ENCODE measurements around the gene MOBP.

Gene MOBP

DNA sequence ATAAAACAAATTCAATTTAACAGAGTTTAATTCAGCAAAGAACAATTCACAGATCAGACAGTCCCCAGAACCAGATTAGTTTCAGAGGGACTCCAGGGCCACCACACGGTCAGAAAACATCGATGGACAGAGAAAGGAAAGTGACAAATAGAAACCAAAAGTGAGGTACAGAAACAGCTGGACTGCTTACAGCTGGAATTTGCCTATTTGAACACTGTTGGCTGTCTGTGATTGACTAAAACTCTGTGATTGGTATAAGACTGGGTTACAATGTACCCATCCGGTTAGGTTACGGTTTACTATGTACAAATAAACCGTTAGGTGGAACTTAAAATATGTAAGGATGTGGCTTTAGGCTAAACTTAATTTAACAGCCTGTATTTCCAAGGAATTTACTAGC lies 30.3 kb downstream of the MOBP start:
- no peak for DNase-seq (ENCODE audit: low read depth in 2 of 2)

DNA sequence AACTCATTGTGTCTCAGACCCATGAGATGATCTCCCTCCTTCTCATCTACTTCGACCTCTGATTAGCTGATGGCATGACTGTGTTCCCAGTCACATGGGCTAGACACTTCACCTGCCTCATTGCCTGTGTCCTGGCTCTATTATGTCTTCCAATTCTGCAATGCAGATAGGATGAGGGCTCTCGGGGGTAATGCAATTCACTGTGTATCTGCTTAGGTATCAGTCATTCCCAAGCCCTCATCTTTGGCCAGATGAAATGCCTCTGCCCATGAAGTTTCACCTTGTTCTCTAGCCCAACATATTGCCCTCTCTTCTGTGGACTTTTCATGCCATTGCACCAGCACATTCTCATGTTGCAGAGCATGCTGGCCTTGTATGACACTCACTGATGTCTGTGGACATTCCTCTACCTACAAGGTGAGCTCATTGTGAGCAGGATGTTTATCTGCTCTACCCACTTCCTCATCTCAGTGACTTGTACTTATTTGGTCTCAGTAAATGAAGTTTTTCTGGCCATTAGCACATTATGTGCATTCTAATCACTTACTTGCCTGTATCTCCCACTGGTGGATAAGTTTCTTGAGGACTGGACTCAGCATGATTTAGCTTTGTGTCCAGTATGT lies 32.3 kb downstream of the MOBP start:
- DNase-seq (ENCODE audit: low read depth in 2 of 2), result no peak

DNA sequence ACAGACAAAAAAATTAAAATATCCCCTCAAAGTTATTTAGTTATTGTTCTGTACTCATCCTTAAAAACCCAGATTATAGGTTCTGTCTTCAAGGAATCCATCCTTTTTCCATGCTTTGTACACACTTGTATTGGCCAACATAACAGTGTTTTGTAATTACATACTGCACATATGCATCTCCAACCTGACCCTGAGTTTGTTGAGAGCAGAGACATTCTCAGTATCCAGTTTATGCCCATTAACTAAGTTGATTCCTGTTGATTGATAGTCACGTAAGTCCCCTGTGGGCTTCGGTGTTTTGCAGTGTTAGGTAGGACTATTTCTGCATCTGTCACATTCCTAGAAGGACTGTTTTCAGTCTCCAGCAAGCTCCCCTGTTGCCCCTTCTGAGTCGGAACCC lies 33.6 kb downstream of the MOBP start:
- DNase-seq (ENCODE audit: low read depth in 2 of 2), result no peak

DNA sequence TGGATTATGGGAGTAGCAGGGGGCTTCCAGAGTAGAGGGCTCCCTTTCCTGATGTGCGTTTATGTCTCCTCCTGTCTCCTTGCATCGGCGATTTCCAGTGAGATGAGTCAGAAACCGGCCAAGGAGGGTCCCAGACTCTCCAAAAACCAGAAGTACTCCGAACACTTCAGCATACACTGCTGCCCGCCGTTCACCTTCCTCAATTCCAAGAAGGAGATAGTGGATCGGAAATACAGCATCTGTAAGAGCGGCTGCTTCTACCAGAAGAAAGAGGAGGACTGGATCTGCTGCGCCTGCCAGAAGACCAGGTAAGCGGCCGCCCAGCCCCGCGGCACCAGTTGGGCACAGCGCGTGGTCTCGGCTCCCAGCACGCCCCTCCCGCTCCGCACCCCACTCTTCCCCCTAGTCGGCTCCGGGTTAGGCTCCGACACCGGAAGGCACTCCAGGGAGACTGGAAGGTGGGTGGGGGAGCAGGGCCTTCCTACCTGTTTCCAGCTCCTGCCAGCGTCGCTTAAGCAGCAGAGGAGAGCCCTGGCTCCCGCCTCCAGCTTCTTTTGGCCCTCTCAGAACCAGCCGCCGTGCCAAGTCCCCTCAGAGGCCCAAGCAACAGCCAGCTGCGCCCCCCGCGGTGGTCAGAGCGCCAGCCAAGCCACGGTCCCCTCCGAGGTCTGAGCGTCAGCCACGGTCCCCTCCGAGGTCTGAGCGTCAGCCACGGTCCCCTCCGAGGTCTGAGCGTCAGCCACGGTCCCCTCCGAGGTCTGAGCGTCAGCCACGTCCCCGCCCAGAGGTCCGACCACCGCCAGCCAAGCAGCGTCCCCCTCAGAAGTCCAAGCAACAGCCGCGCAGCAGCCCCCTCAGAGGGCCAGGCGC lies 34.7 kb downstream of the MOBP start:
- DNase-seq (ENCODE audit: low read depth in 2 of 2), result no peak

DNA sequence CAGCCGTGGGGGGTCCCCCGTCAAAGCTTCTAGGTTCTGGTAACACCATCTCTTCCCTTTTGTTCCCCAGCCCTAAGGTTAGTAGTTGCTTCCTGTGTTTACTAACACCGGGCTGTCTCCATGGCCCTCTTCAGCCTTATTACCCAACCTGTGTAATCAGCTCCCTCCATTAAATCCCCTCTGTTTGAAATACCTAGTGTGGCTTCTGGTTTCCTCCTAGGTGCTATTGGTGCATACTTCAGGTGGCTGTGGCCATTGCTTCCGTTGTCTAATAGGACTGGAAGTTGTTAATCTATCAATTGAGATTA lies 35.3 kb downstream of the MOBP start:
- DNase-seq (ENCODE audit: low read depth in 2 of 2), result no peak

DNA sequence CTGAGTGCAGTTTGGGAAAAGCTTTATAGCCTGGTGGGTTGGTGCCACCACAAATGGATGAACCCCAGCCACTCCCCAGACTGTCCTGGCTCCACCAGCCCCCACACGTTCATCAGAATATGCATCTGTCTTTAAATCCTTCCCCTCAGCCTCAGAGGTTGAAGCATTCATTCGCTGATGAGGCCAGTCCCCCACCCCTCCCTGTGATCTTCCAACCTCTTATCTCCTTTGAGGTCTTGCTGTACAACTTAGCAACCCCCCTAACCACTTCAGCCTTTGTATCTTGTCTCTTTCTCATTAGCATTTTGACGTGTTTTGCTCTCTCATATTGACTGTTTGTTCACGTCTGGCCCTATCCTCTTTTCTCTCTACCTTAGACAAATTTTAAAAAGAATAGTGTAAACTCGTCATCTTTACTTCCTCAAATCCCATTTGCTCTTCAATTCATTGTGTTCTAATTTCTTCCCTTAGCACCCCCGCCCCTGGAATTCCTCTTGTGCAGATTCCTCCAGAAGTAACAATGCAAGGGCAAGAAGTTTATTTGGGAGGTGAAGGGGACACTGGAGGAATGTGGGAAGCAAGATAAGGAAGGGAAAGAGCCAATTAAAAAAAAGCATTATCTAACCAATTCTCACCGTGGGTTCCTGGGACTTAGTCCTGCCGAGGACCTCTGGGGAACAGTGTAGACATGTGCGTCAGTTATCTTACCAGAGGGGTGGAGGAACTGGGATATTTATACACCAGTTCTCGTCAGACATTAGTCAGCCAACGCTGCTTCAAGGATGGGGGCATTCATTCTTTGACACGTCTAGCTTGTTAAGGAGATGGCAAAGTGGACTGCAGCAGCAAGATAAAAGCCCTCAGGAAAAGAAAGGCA lies 38.6 kb downstream of the MOBP start:
- DNase-seq (ENCODE audit: low read depth in 2 of 2), result no peak

DNA sequence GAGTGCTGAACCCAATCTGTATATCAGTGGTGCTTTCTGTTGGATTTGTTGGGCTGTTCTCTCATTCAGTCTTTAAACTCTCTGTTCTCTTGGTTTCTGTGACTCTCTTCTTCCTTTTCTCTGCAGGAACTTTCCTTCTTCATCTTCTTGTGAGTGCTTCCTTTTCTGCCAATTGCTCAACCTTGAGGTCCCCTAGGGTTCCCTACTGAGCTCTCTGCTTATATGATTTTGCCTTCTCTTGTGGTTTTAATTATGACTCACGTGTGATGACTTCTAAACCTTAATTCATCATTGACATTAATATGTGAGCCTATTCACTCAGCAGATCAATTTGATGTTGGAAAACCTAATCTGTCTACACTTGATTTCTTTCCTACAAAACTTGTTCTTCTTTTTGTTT lies 39.4 kb downstream of the MOBP start:
- no peak for DNase-seq (ENCODE audit: low read depth in 2 of 2)

DNA sequence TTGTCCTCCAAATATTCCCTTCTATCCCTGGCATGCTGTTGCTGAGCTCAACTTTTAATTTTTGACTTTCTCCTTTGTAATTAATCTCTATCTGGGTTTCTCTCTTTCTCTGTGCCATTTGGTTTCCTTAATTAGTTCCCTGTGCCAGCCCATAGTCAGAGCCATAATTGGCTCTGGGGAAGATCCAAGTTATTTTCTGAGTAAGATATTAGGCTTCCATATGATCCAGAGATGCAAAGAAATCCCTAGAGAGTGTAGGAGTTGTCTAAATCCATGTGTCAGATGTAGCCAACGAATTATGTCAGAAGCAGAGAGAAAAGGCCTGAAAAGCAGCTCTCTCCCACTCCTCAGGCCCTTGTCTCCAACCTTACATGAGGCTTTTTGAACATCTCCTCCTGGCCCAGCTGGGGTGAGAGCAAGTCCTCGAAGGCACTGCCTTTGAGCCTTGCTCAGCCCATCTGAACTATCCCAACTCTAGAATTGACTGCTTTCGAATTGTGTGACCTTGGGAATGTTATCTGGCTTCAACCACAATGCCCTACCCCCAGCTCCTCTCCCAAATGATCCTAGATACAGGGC lies 46.4 kb downstream of the MOBP start:
- DNase-seq (ENCODE audit: low read depth in 2 of 2), result no peak

DNA sequence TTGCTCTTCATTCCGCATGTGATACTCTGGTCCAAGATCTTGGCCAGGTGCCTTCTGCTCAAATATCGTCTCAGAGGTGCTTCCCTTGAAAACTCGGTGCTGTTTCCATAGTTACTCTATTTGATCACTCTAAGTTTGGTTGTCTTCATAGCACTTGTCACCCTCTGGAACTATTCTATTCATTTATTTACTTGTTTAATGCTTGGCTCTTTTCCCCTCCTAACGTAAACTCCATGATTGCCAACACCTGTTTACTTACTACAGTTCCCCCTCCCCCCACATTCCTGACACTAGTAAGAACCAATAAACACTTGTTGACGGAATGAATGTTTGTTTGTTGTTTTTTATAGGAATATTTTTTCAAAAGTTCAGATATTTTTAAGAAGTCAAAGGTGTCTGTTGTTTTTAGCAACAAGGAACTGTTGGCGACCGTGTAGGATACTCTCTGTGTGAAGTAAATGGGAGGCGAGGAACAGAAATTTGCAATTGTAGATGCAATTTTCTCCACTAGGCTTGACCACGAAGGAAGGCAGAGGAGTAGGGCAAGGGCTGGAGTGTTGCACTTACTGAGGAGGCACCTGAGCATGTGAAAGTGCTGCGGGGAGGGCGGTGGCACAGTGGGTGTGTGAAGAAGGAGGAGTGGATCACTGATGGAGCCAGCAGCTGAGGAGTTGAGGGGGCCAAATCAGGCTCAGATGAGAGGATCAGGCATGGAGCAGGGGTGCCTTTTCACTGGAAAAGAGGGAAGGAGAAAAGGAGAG lies 48.4 kb downstream of the MOBP start:
- DNase-seq (ENCODE audit: low read depth in 2 of 2), result no peak

DNA sequence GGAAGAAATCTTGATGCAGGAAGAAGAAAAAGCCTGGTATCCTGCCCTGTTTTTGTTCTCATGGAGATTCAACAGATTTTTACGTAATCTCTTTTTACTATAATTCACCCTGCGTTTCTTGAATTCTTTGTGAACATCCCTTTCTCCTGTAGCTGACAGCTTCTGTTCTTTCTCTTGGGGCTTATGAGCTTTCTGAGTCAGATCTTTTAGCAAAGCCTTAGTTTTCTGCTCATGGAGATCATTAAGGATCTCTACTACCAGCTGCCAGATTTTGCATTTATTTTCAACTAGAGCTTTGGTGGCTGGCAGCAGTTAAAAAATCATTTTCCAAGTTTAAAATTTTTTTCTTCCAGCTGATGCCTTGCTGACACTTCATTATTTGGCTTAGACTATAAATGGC lies 51.6 kb downstream of the MOBP start:
- no peak for DNase-seq (ENCODE audit: low read depth in 2 of 2)

DNA sequence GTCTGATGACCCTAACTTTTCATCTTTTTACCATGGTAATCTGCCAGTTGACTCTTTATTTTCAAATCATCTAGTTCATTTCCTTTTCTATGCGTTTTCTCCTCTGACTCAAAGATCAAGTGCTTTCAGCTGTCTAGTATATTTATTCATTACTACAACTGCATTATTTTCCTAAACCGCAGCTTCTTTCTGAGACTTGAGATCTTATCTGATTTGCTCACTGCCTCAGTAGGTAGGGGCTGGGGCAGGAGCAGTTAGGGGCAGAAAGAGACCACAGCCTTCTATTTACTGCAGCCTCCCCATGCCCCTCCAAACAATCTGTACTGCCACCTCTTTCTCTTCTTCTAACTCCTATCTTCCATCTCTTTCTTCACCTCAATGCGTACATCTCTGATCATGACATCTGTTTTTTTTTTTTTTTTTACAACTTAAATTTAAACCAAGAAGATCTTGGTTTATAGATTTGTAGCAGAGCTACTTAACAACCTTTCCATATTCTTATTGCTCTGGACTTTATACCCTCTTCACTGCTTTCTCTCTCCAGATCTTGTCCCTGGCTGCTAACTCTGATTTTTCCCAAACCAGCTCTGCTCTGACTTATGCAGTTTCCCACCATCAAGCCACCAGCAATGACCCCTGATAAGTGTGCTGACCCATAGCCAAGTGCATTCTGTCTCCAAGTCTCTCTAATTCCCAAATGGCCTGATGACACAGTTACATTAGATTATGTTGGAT lies 52.2 kb downstream of the MOBP start:
- no peak for DNase-seq (ENCODE audit: low read depth in 2 of 2)

DNA sequence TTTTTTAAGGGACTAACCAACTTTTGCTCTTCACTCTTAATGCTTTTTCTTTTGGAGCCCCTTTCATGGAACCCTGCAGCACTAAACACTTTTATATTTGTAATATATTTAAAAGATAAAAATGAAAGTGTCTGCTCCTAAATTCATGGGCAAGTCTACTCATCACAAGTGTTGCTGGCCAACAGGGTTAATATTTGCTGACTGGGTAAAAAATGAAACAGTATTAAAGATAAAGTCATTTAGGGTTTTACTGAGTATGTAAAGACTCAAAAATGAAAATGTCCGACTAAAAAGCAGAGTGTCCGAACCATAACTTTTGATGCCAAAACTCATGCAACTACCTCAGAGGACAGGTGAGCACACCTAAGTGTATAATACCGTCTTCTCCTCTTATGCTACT lies 54.0 kb downstream of the MOBP start:
- DNase-seq (ENCODE audit: low read depth in 2 of 2), result no peak

DNA sequence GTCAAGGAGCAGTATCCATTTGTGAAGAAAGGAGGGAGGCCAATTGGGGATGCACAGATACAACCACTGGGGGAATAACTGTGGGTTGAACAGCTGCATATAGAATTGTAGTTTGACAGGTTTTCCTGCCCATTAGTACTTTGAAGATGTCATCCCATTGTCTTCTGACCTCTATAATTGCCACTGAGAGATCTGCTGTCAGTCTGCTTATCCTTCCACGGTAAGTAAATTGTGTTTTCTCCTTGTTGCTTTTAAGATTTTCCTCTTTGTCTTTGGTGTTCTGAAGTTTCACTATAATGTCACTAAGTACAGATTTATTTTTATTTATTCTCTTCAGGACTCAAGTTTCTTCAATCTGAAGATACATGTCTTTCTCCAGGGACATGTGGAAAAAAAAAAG lies 56.6 kb downstream of the MOBP start:
- DNase-seq (ENCODE audit: low read depth in 2 of 2), result no peak

DNA sequence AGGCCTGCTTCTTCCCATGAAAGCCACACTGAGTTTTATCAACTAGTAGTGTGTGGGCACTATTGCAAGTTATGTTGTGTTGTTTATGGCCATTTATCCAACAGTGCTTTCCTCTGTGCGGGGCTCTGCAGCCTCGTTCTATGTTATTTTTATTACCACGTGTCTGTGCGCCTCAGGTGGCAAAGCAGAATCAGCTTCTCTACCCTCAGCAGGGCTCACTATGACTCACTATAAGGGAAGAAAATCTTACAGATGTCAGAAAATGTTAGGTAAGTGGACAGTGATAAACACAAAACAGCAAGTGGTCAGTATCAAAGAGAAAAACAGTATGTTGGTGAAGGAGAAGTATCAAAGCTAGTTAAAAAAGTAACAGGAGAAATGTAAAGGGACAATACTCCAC lies 61.4 kb downstream of the MOBP start:
- DNase-seq (ENCODE audit: low read depth in 2 of 2), result no peak

DNA sequence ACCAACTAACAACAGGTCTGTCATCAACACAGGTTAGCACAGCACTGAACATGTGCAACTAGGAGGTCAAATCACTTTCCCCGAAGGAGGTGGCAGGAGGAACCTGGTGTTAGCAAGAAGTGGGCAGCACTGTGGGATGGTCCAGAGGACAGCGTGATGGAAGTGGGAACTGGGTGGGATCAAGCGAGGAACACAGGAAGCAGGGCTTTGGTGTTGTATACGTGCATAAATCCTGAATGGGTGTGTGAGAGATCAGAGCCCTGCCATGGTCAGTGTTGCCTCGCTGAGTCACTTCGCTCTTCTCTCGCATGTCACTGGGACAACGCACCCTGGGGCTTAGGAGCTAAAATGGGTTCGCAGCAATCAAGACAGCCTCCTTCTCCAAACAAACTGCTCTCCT lies 62.1 kb downstream of the MOBP start:
- no peak for DNase-seq (ENCODE audit: low read depth in 2 of 2)

DNA sequence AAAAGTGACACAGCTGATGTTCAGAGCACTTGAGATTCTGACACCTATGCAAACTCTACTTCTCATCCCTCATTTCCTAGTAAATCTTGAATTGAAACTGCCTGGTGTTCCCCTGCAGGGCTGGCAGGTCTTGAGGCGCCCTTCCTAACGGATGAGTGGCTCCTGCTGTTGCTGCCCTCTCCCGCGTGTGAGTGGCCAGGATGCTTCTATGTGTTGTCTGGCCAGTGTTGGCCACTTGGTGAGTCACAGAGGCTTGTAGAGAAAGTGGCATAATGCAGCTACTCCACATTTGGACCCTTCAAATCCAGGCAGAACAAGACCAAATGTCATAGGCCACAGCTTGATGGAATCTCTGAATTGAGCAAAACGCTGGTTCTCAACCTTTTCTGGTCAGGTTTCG lies 63.6 kb downstream of the MOBP start:
- no peak for DNase-seq (ENCODE audit: low read depth in 2 of 2)

DNA sequence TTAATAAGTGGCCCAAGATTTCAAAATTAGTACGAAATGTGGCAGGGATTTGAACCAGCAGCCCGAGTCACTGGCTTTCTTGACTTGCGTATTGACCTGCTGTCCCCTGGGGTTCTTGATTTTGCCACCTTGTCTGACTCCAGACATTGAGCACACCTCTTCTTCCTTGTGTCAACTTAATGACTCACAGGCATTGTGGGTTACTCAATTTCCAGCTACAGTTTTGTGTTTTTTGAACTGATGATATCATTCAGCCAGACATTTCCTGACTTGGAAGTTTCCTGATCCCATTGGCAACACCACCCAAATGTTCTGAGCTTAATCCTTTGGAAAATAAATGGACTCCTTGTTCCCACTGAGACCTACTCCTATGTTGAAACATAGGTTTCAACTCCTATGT lies 64.2 kb downstream of the MOBP start:
- no peak for DNase-seq (ENCODE audit: low read depth in 2 of 2)

DNA sequence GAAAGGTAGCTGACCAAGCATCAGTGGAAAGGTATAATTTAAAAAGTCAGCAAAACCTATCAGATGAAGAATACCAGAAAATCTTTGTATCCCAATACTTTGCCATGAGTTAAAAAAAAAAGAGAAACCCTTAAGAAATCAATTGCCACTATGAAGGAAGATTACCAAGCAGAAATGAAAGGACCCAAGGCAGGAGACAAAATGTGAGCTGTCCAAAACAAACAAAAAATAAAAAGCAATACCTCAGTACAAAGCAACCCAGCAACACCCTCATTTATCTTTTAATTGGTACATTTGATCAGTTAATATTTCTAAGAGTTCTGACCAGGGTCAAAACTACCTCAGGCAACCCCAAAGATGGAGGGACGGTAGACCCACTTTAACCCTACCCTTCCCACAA lies 65.3 kb downstream of the MOBP start:
- no peak for DNase-seq (ENCODE audit: low read depth in 2 of 2)

DNA sequence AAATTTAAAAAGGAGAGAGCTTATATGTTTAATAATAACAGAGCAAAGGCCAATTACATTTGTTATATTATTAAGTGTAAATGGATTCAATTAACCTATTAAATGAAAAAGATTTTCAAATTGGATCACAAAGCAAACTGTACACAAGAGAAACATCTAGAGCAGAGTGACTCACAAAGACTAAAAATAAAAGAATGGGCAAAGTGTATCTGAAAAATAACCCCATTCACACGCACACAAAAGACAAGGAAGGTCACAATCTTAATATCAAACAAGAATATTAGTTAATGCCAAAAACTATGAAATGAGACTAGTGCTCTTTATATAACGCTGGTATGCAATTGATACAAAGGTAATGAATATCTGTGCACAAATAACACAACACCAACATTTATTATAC lies 65.7 kb downstream of the MOBP start:
- no peak for DNase-seq (ENCODE audit: low read depth in 2 of 2)

DNA sequence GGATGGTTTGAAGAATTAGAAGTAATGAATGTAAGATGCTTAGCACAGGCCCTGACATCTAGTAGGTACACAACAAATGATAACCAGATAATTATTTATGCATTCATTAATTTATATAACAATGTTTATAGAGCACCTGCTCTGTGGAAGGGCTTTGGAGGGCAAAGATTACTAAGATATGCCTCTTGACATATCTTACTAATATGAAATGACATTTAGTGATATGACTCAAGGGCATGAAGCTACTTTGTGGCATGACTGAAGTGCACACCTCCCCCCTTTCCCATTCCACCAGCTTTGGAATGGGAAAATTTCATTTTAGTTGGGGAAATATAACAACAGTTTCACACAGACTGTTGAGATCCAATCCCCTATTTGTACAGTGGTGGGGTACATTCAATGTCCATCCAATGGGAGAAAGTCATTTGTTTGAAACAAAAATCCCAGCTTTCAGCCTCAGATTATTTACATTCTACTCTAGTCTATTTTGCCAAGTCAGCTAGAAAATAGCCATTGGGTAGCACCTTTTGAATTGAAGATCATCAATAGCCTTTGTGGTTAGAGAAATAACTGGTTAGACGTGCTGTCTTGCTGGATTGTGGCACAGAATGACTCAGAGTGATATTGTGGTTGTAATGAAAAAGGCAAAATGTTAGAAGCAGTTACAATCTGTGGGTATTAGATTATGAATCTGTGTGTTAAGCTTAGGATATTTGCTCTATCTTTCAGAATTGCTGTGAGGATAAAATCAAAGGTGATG lies 72.9 kb downstream of the MOBP start:
- no peak for DNase-seq (ENCODE audit: low read depth in 2 of 2)

All from stimulated activated CD4-positive, alpha-beta T cell treated with anti-CD3 and anti-CD28 coated beads, Interleukin-15, amount 100 ng/mL, for 48 hours (primary cell).